HFF-Myc (cell line): ENCODE results near the gene CRADD.
"Not testable (repeated sequence)": the region's sequence is repeated elsewhere in the genome, so short reads cannot be mapped to it uniquely, and the experiment has no call there.

Source experiments
- DNase-seq: peaks from one replicate; pipeline ENCODE4 v3.0.0-alpha.2; 2011; ENCODE audit warnings: low read depth; ENCODE audit errors: extremely low read depth
- H3K4me3 ChIP-seq: replicated peaks from 2 replicates; pipeline ENCODE4 v1.5.1; 2011; ENCODE audit warnings: low read depth, mild to moderate bottlenecking, control low read depth, low read length
- CTCF ChIP-seq: IDR thresholded peaks from 2 replicates; pipeline ENCODE4 v1.5.1; 2012; ENCODE audit warnings: mild to moderate bottlenecking, low read depth, low read length, control low read depth; ENCODE audit errors: missing control alignments

Gene CRADD

GRCh38 chr12:93710574-93710926 is 33.4 kb downstream of the CRADD start:
- no peak for TF ChIP-seq CTCF

GRCh38 chr12:93711502-93711901 is 34.3 kb downstream of the CRADD start:
- H3K4me3 ChIP-seq, DNase-seq: not testable (repeated sequence)

More at GRCh38 chr12:93710574-93710926, 33.4 kb downstream of the CRADD start:
- H3K4me3 ChIP-seq = no peak overlapping the region
- DNase-seq = no peak

DNA sequence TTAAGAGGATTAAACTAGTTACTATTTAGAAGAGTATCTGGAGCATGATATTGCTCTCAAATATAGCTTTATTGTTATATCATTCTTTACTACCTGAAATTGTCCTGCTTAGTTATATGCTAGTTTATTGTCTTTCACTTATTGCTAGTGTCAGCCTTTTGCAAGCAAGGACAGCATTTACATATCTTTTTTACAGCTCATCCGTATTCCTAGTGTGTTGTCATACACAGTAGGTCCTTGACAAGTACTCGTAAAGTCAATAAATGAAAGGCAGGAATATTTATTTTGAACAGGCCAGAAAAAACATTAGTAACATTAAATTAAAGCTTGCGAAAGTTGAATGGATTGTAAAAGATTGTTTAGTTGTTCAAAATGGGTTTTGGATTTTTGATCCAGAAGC is 35.0 kb downstream of the CRADD start:
- DNase-seq = no peak
- no peak for TF ChIP-seq CTCF
- H3K4me3 ChIP-seq = no peak overlapping the region

GRCh38 chr12:93713060-93713459 is 35.9 kb downstream of the CRADD start:
- H3K4me3 ChIP-seq = no peak overlapping the region
- DNase-seq = no peak
- TF ChIP-seq CTCF = no peak

GRCh38 chr12:93713800-93714199 is 36.6 kb downstream of the CRADD start:
- TF ChIP-seq CTCF = no peak
- DNase-seq = no peak
- H3K4me3 ChIP-seq = no peak overlapping the region

DNA sequence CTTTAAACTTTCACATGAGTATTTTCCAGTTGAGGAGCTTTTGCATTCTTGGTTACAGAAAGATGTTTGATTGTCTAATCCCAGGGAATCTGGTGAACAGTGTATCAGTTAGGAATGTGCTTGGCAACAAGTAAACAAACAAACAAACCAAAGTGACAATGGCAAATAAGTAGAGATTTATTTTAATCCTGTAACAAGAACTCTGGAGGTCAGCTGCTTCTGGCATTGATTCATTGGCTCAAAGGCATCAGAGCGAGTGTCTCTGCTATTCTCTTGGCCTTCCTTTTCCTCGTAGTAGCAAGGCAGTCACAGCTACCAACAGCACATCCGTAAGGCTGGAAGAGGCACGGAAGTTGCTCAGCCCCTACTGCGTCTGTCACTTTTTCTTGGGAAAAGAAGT is 37.2 kb downstream of the CRADD start:
- no peak for DNase-seq
- no peak for TF ChIP-seq CTCF
- H3K4me3 ChIP-seq = no peak overlapping the region

- no peak for DNase-seq
- no peak for TF ChIP-seq CTCF
- no peak overlapping the region for H3K4me3 ChIP-seq
Observed at GRCh38 chr12:93719710-93720109, 42.5 kb downstream of the CRADD start.
